WTC11 (cell line): ENCODE data around the gene HMGCS2.

Experiments used
- FOXJ3 ChIP-seq: sonication (generic); formaldehyde crosslinking; IDR thresholded peaks from 2 replicates; pipeline ENCODE4 v1.9.0; 2021; ENCODE audit warnings: missing genetic modification reagents, mild to moderate bottlenecking, borderline replicate concordance
- TF ChIP-seq, protein P1 (sequence below): fragments of 200-600 bp; IDR thresholded peaks from 2 replicates; pipeline ENCODE4 v1.8.0; 2022; ENCODE audit warnings: antibody characterized with exemption
- TF ChIP-seq, protein P2 (sequence below): sonication (generic); formaldehyde crosslinking; IDR thresholded peaks from 2 replicates; pipeline ENCODE4 v1.8.0; 2022; ENCODE audit warnings: mild to moderate bottlenecking, missing genetic modification reagents

- TF ChIP-seq, protein P1, sequence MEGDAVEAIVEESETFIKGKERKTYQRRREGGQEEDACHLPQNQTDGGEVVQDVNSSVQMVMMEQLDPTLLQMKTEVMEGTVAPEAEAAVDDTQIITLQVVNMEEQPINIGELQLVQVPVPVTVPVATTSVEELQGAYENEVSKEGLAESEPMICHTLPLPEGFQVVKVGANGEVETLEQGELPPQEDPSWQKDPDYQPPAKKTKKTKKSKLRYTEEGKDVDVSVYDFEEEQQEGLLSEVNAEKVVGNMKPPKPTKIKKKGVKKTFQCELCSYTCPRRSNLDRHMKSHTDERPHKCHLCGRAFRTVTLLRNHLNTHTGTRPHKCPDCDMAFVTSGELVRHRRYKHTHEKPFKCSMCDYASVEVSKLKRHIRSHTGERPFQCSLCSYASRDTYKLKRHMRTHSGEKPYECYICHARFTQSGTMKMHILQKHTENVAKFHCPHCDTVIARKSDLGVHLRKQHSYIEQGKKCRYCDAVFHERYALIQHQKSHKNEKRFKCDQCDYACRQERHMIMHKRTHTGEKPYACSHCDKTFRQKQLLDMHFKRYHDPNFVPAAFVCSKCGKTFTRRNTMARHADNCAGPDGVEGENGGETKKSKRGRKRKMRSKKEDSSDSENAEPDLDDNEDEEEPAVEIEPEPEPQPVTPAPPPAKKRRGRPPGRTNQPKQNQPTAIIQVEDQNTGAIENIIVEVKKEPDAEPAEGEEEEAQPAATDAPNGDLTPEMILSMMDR: no peak
- TF ChIP-seq, protein P2, sequence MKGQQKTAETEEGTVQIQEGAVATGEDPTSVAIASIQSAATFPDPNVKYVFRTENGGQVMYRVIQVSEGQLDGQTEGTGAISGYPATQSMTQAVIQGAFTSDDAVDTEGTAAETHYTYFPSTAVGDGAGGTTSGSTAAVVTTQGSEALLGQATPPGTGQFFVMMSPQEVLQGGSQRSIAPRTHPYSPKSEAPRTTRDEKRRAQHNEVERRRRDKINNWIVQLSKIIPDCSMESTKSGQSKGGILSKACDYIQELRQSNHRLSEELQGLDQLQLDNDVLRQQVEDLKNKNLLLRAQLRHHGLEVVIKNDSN (CRISPR knock-in tag): no peak
- TF ChIP-seq FOXJ3 (CRISPR knock-in tag): no peak
Measured at GRCh38 chr1:119818181-119818580, 49.5 kb upstream of the HMGCS2 start.
